HepG2 (cell line): ENCODE data around the gene DPH7. TPM values are rescaled to one million over a fixed set of nuclear protein-coding genes. Genes with fewer than 3 reads are reported as not detected.

ENCODE experiments used
- ARID4A ChIP-seq: sonication (generic); formaldehyde crosslinking; IDR thresholded peaks from 2 replicates; pipeline ENCODE4 v1.5.0; 2020; ENCODE audit warnings: mild to moderate bottlenecking, missing genetic modification reagents, borderline replicate concordance
- CCDC6 ChIP-seq: sonication (generic); formaldehyde crosslinking; IDR thresholded peaks from 2 replicates; pipeline ENCODE4 v1.8.1; 2022; ENCODE audit warnings: mild to moderate bottlenecking, missing genetic modification reagents, moderate library complexity
- HOXA3 ChIP-seq: sonication (generic); formaldehyde crosslinking; IDR thresholded peaks from 2 replicates; pipeline ENCODE4 v1.5.0; 2020; ENCODE audit warnings: missing genetic modification reagents
- IRF9 ChIP-seq: sonication (generic); formaldehyde crosslinking; IDR thresholded peaks from 2 replicates; pipeline ENCODE4 v1.8.0; 2022; ENCODE audit warnings: missing genetic modification reagents, mild to moderate bottlenecking, borderline replicate concordance
- KDM2A ChIP-seq: sonication (generic); formaldehyde crosslinking; IDR thresholded peaks from 2 replicates; pipeline ENCODE4 v1.4.0; 2020; ENCODE audit warnings: low read depth, missing genetic modification reagents, borderline replicate concordance
- KDM5A ChIP-seq: fragments of 200-600 bp; sonication (generic); IDR thresholded peaks from 2 replicates; pipeline ENCODE4 v1.7.0; 2018; ENCODE audit warnings: antibody characterized with exemption, mild to moderate bottlenecking, low read length, borderline replicate concordance
- KLF12 ChIP-seq: sonication (generic); formaldehyde crosslinking; IDR thresholded peaks from 2 replicates; pipeline ENCODE4 v1.4.0; 2020; ENCODE audit warnings: missing genetic modification reagents, borderline replicate concordance
- KLF6 ChIP-seq: IDR thresholded peaks from 2 replicates; pipeline ENCODE4 v1.8.0; 2016; ENCODE audit warnings: missing biosample characterization, missing genetic modification reagents
- PAXIP1 ChIP-seq: sonication (generic); formaldehyde crosslinking; conservative IDR thresholded peaks from 2 replicates; pipeline ENCODE4 v1.4.0; 2020; ENCODE audit warnings: mild to moderate bottlenecking, missing genetic modification reagents, moderate library complexity
- PHB2 ChIP-seq: fragments of 450-650 bp; IDR thresholded peaks from 2 replicates; pipeline ENCODE4 v1.6.1; 2018; ENCODE audit not compliant: partially characterized antibody
- RELA ChIP-seq: sonication (generic); formaldehyde crosslinking; IDR thresholded peaks from 2 replicates; pipeline ENCODE4 v1.4.0; 2020; ENCODE audit warnings: missing genetic modification reagents
- TAF1 ChIP-seq: sonication (generic); formaldehyde crosslinking; IDR thresholded peaks from 2 replicates; pipeline ENCODE4 v1.4.0; 2020; ENCODE audit warnings: missing genetic modification reagents
- TFDP1 ChIP-seq: IDR thresholded peaks from 2 replicates; pipeline ENCODE4 v1.6.1; 2016; ENCODE audit warnings: missing compliant biosample characterization, missing genetic modification reagents, borderline replicate concordance
- ZKSCAN5 ChIP-seq: sonication (generic); formaldehyde crosslinking; IDR thresholded peaks from 2 replicates; pipeline ENCODE4 v1.5.1; 2020; ENCODE audit warnings: mild to moderate bottlenecking, missing genetic modification reagents
- ZNF770 ChIP-seq: sonication (generic); formaldehyde crosslinking; IDR thresholded peaks from 2 replicates; pipeline ENCODE4 v1.5.0; 2020; ENCODE audit warnings: mild to moderate bottlenecking, missing genetic modification reagents
- polyA plus RNA-seq, 8 experiments: library from polyadenylated mRNA; depleted of rRNA in 3 of 8; stranded (reverse) in 7 of 8; unstranded in 1 of 8; fragments of >200 nt; fragmentation: Illumina TruSeq in 4 of 8; extraction: Trizol in 4 of 8; gene quantifications; 2 replicates each; pipeline versions ENCODE4 v1.2.1 to v1.2.3, GENCODE V29; 2011 to 2016; ENCODE audit warnings: low read depth in 4 of 8, missing spikeins in 1 of 8, mixed read lengths in 1 of 8; ENCODE audit not compliant: insufficient read depth in 1 of 8
- total RNA-seq, 5 experiments: library from RNA; depleted of rRNA; stranded (reverse); fragments of >200 nt; fragmentation: Illumina TruSeq; extraction: Trizol; gene quantifications; 2 replicates each; pipeline ENCODE4 v1.2.3, GENCODE V29; 2016; ENCODE audit warnings: low read depth in 1 of 5

The DPH7 gene
- total and polyA plus RNA-seq, 2 of the 13 experiments (the other 11 are each of a cell fraction or from before 2014, with no cell fraction given), result 27.6 to 31.6 TPM

GRCh38 chr9:137552022-137552768 is 26.5 kb downstream of the DPH7 start (continued):
- TF ChIP-seq PAXIP1 (0 out of 2 replicates have a peak, but pooled peaks have one; percentile 17), ZNF770 (CRISPR knock-in tag) (0 out of 2 replicates have a peak, but pooled peaks have one; percentile 18), IRF9 (peak; percentile 61; the same call in 1 of the 2 replicates), PHB2 (no peak), CCDC6 (CRISPR knock-in tag) (peak; percentile 70; the same call in 1 of the 2 replicates), ARID4A (CRISPR knock-in tag) (peak; percentile 72), KDM2A (CRISPR knock-in tag) (peak; percentile 90), RELA (0 out of 2 replicates have a peak, but pooled peaks have one; percentile 41), KLF6 (0 out of 2 replicates have a peak, but pooled peaks have one; percentile 7), KDM5A (peak; percentile 43; the same call in 1 of the 2 replicates), ZKSCAN5 (CRISPR knock-in tag) (0 out of 2 replicates have a peak, but pooled peaks have one; percentile 20), TFDP1 (CRISPR knock-in tag) (peak; percentile 4; the same call in 1 of the 2 replicates), KLF12 (CRISPR knock-in tag) (peak; percentile 3; the same call in 1 of the 2 replicates), HOXA3 (CRISPR knock-in tag) (peak; percentile 37; the same call in 1 of the 2 replicates), TAF1 (CRISPR knock-in tag) (peak; percentile 45)
